Endodermal cell (in vitro differentiated cells): ENCODE results near the gene TRMO. TPM values are rescaled to one million over a fixed set of nuclear protein-coding genes. Genes with fewer than 3 reads are reported as not detected.

ENCODE experiments used
- DNase-seq: peaks from one replicate; pipeline ENCODE4 v3.0.0-alpha.2; 2017
- H3K27ac ChIP-seq: 2 replicates; pipeline ENCODE4 v1.5.1; 2013; ENCODE audit warnings: mild to moderate bottlenecking, low read depth, low read length, moderate library complexity
- H3K27me3 ChIP-seq: 2 replicates; pipeline ENCODE4 v1.6.1; 2013; ENCODE audit warnings: mild to moderate bottlenecking, low read length, moderate library complexity; ENCODE audit not compliant: insufficient read depth, control insufficient read depth, poor library complexity, severe bottlenecking
- H3K36me3 ChIP-seq: 2 replicates; pipeline ENCODE4 v1.7.0; 2013; ENCODE audit warnings: mild to moderate bottlenecking, low read length, moderate library complexity; ENCODE audit not compliant: control insufficient read depth, insufficient read depth
- H3K4me1 ChIP-seq: one replicate; pipeline ENCODE4 v1.7.0; 2013; ENCODE audit warnings: low read length; ENCODE audit not compliant: control insufficient read depth, insufficient read depth
- H3K4me3 ChIP-seq: 2 replicates; pipeline ENCODE4 v1.5.1; 2013; ENCODE audit warnings: mild to moderate bottlenecking, low read length, moderate library complexity
- H3K9ac ChIP-seq: 2 replicates; pipeline ENCODE4 v1.6.1; 2013; ENCODE audit warnings: mild to moderate bottlenecking, low read length, moderate library complexity; ENCODE audit not compliant: poor library complexity, severe bottlenecking; ENCODE audit errors: extremely low read depth
- H3K9me3 ChIP-seq: 2 replicates; pipeline ENCODE4 v1.6.1; 2013; ENCODE audit warnings: mild to moderate bottlenecking, low read length, moderate library complexity; ENCODE audit not compliant: control insufficient read depth
- H3K27ac Mint-ChIP-seq: 2 replicates; pipeline ENCODE4 v1.8.0; 2020; ENCODE audit warnings: mixed read lengths
- H3K27me3 Mint-ChIP-seq: 2 replicates; pipeline ENCODE4 v1.8.0; 2021; ENCODE audit warnings: mild to moderate bottlenecking, mixed read lengths; ENCODE audit not compliant: insufficient read depth
- H3K36me3 Mint-ChIP-seq: 2 replicates; pipeline ENCODE4 v1.8.0; 2020; ENCODE audit warnings: low read depth, mixed read lengths
- H3K4me1 Mint-ChIP-seq: 2 replicates; pipeline ENCODE4 v1.8.0; 2020; ENCODE audit warnings: mixed read lengths
- H3K4me3 Mint-ChIP-seq: 2 replicates; pipeline ENCODE4 v1.8.0; 2020; ENCODE audit warnings: mild to moderate bottlenecking, moderate library complexity, mixed read lengths
- H3K9me3 Mint-ChIP-seq: 2 replicates; pipeline ENCODE4 v1.8.0; 2020; ENCODE audit warnings: mild to moderate bottlenecking, mixed read lengths
- CTCF ChIP-seq: fragments of 200-600 bp; sonication (generic); conservative IDR thresholded peaks from 2 replicates; pipeline ENCODE4 v1.5.0; 2021; ENCODE audit warnings: antibody characterized with exemption, mild to moderate bottlenecking
- WGBS, 2 experiments: methylation state at CpG; one replicate each; pipeline versions ENCODE4 v1.1.5 to v1.1.7; 2013; ENCODE audit warnings: missing lambda C conversion rate in 2 of 2, mixed read lengths in 1 of 2; ENCODE audit not compliant: insufficient coverage in 1 of 2, insufficient read length in 1 of 2; 5-methylcytosine and 5-hydroxymethylcytosine counted together
- total RNA-seq, 2 donors: library from RNA; stranded (reverse); fragmentation: NEBNext Ultra II Directional in 1 of 2; extraction: Animal tissue kit (Norgen Biotek cat#: 25700) in 1 of 2; gene quantifications; 2 replicates in 1 of 2; 3 replicates in 1 of 2; pipeline ENCODE4 v1.2.1, GENCODE V29; 2021

TRMO gene
- total RNA-seq, 2 donors from 2014 or later = 4.9 to 7.2 TPM

- no peaks in the 10 kb centered on the region for H3K9me3 Mint-ChIP-seq
- Histone ChIP-seq H3K27me3 (no peaks in the 10 kb centered on the region), H3K9ac (no peak overlapping the region), H3K4me1 (no peaks in the 10 kb centered on the region), H3K4me3 (no peak overlapping the region), H3K9me3 (no peaks in the 10 kb centered on the region), H3K27ac (no peak overlapping the region), H3K36me3 (peaks cover 15% of the 10 kb centered on the region)
- no peaks in the 10 kb centered on the region for H3K27me3 Mint-ChIP-seq
- peaks cover 28% of the 10 kb centered on the region for H3K36me3 Mint-ChIP-seq
- 89% methylated on average over 2 of the region's 2 CpGs; no CpG with 5 or more reads in 1 of the 2 experiments for WGBS, 2 experiments
- DNase-seq = no peak
- no peak overlapping the region for H3K4me3 Mint-ChIP-seq
- no peaks in the 10 kb centered on the region for H3K4me1 Mint-ChIP-seq
- no peak for TF ChIP-seq CTCF
- H3K27ac Mint-ChIP-seq = no peak overlapping the region
Observed at GRCh38 chr9:97905228-97905627, 17.1 kb downstream of the TRMO start.

GRCh38 chr9:97904725-97905124, 17.6 kb downstream of the TRMO start:
- no peak overlapping the region for H3K4me3 ChIP-seq
- DNase-seq = no peak
- Mint-ChIP-seq H3K4me3 (no peak overlapping the region), H3K36me3 (peaks cover 23% of the 10 kb centered on the region), H3K4me1 (no peaks in the 10 kb centered on the region), H3K27me3 (no peaks in the 10 kb centered on the region), H3K27ac (no peak overlapping the region), H3K9me3 (no peaks in the 10 kb centered on the region)
- peaks cover 10% of the 10 kb centered on the region for H3K36me3 ChIP-seq
- H3K9me3 ChIP-seq = no peaks in the 10 kb centered on the region
- no peak overlapping the region for H3K27ac ChIP-seq
- H3K4me1 ChIP-seq = no peaks in the 10 kb centered on the region
- WGBS, 2 experiments = 94 to 95% methylated on average over 9 of the region's 9 CpGs
- H3K9ac ChIP-seq = no peak overlapping the region
- no peak for TF ChIP-seq CTCF
- H3K27me3 ChIP-seq = no peaks in the 10 kb centered on the region

- WGBS, 2 experiments = 80% methylated on average over 1 of the region's 1 CpG; no CpG with 5 or more reads in 1 of the 2 experiments
- DNase-seq = no peak
- TF ChIP-seq CTCF = no peak
- peaks cover 13% of the 10 kb centered on the region for H3K36me3 Mint-ChIP-seq
- Histone ChIP-seq H3K27me3 (no peaks in the 10 kb centered on the region), H3K9me3 (no peaks in the 10 kb centered on the region), H3K9ac (no peak overlapping the region), H3K4me3 (no peak overlapping the region), H3K4me1 (no peaks in the 10 kb centered on the region), H3K27ac (no peak overlapping the region), H3K36me3 (no peaks in the 10 kb centered on the region)
- H3K4me1 Mint-ChIP-seq = no peaks in the 10 kb centered on the region
- no peaks in the 10 kb centered on the region for H3K27me3 Mint-ChIP-seq
- no peaks in the 10 kb centered on the region for H3K9me3 Mint-ChIP-seq
- H3K4me3 Mint-ChIP-seq = no peak overlapping the region
- no peak overlapping the region for H3K27ac Mint-ChIP-seq
Observed at GRCh38 chr9:97903177-97903576, 19.1 kb downstream of the TRMO start.
